Lower leg skin (tissue), 3 donors: ENCODE data around the gene DNLZ.

Experiments used
- CTCF ChIP-seq, 3 donors: fragments of 450-650 bp; IDR thresholded peaks; one replicate each; pipeline ENCODE4 v1.5.1; 2016; ENCODE audit warnings: antibody characterized with exemption in 3 of 3, mild to moderate bottlenecking in 3 of 3, moderate library complexity in 2 of 3
- POLR2A ChIP-seq, 2 donors: fragments of 450-650 bp; IDR thresholded peaks; one replicate each; pipeline ENCODE4 v1.6.1; 2016 to 2017; ENCODE audit warnings: antibody characterized with exemption in 2 of 2, mild to moderate bottlenecking in 1 of 2, moderate library complexity in 1 of 2

- TF ChIP-seq CTCF (IDR thresholded peaks at IDR 0.05) = no peak
- TF ChIP-seq POLR2A (IDR thresholded peaks at IDR 0.05) = no peak
Observed at GRCh38 chr9:136351252-136351800, 12.2 kb downstream of the DNLZ start.
